Nucleus accumbens (tissue), 56 donors: ENCODE measurements around the gene DLST.
"Not testable (repeated sequence)": the region's sequence is repeated elsewhere in the genome, so short reads cannot be mapped to it uniquely, and the experiment has no call there.

Experiments
- DNase-seq, 56 donors: peaks; one replicate each; lab custom pipeline; 2025; lab: John Stamatoyannopoulos, UW

The DLST gene

GRCh38 chr14:74913393-74913910 lies 31.7 kb downstream of the DLST start:
- DNase-seq, result no peak

- DNase-seq, result peak in 46 of 56 donors; percentile 11 to 70 (median 38)
Measured at GRCh38 chr14:74913986-74914573, 32.4 kb downstream of the DLST start.

- DNase-seq, result no peak
Measured at GRCh38 chr14:74915426-74915825, 33.7 kb downstream of the DLST start.

- no peak for DNase-seq
Measured at GRCh38 chr14:74915826-74916225, 34.1 kb downstream of the DLST start.

- DNase-seq, result no peak
Measured at GRCh38 chr14:74917178-74917543, 35.4 kb downstream of the DLST start.

GRCh38 chr14:74917646-74918081 lies 35.9 kb downstream of the DLST start:
- peak in 26 of 56 donors; percentile 15 to 60 (median 38) for DNase-seq

GRCh38 chr14:74918380-74918779 lies 36.7 kb downstream of the DLST start:
- no peak for DNase-seq

GRCh38 chr14:74919421-74920165 lies 37.9 kb downstream of the DLST start:
- DNase-seq, result peak in 12 of 56 donors; percentile 12 to 48 (median 27)

- no peak for DNase-seq
Measured at GRCh38 chr14:74920281-74920680, 38.6 kb downstream of the DLST start.

- DNase-seq, result no peak
Measured at GRCh38 chr14:74921053-74921620, 39.4 kb downstream of the DLST start.

GRCh38 chr14:74921987-74922751 lies 40.5 kb downstream of the DLST start:
- no peak for DNase-seq

- DNase-seq, result peak; percentile 23 to 94 (median 76)
Measured at GRCh38 chr14:74922752-74923401, 41.2 kb downstream of the DLST start, which contains the start of gene RPS6KL1. Gene RPS6KL1, minus strand, starts transcription at chr14:74923260. Its CDS starts 1,719 bp downstream, at chr14:74921541.

GRCh38 chr14:74924061-74924460 lies 42.3 kb downstream of the DLST start:
- DNase-seq, result no peak

- DNase-seq, result no peak
Measured at GRCh38 chr14:74927225-74927624, 45.5 kb downstream of the DLST start.

- no peak for DNase-seq
Measured at GRCh38 chr14:74929242-74929641, 47.5 kb downstream of the DLST start.

- DNase-seq, result not testable (repeated sequence)
Measured at GRCh38 chr14:74931744-74932143, 50.0 kb downstream of the DLST start.

- DNase-seq, result no peak
Measured at GRCh38 chr14:74932401-74932901, 50.7 kb downstream of the DLST start.

- not testable (repeated sequence) for DNase-seq
Measured at GRCh38 chr14:74932936-74933335, 51.2 kb downstream of the DLST start.

GRCh38 chr14:74934041-74934440 lies 52.3 kb downstream of the DLST start:
- DNase-seq, result no peak
